IMR-90 (cell line): ENCODE results near the gene QDPR. TPM values are rescaled to one million over a fixed set of nuclear protein-coding genes. Genes with fewer than 3 reads are reported as not detected.

Experiments used
- ATAC-seq: fragments of 200-7000 bp; cut with Tn5 transposase; 2 replicates; pipeline ENCODE4 v1.9.1; 2020; ENCODE audit warnings: low read depth, mild to moderate bottlenecking, moderate library complexity
- BruUV-seq: library from RNA; stranded (reverse); fragments of 400-500 nt; replicated peaks from 2 replicates; lab custom pipeline; 2021; lab: Mats Ljungman, UMichigan
- CTCF ChIA-PET: fragments of 300-600 bp; formaldehyde crosslinking; extraction: SDS; loops from one replicate; lab custom pipeline; 2021; ENCODE audit warnings: antibody characterized with exemption; lab: Yijun Ruan, JAX
- POLR2A ChIA-PET: fragments of 300-600 bp; sonication (Branson Sonifier 250); formaldehyde crosslinking; loops from one replicate; lab custom pipeline; 2022; ENCODE audit warnings: antibody characterized with exemption; ENCODE audit not compliant: unreplicated experiment; lab: Charles Lee
- DNase-seq: peaks from one replicate; pipeline ENCODE4 v3.0.0; 2013
- H2AFZ ChIP-seq: replicated peaks from 2 replicates; pipeline ENCODE3; 2013; ENCODE audit warnings: low read length, mild to moderate bottlenecking; ENCODE audit not compliant: poor library complexity
- H2AK5ac ChIP-seq: 2 replicates; pipeline ENCODE4 v1.6.1; 2013; ENCODE audit warnings: low read depth, low read length, inconsistent platforms
- H2AK9ac ChIP-seq: replicated peaks from 2 replicates; pipeline ENCODE3; 2013; ENCODE audit warnings: mild to moderate bottlenecking, low read depth, low read length, moderate library complexity; ENCODE audit not compliant: poor library complexity
- H2BK120ac ChIP-seq: 2 replicates; pipeline ENCODE4 v1.6.1; 2013; ENCODE audit warnings: low read depth, low read length, inconsistent platforms
- H2BK15ac ChIP-seq: 3 replicates; pipeline ENCODE4 v1.6.1; 2013; ENCODE audit warnings: low read depth, low read length, inconsistent platforms
- H2BK20ac ChIP-seq: 2 replicates; pipeline ENCODE4 v1.6.1; 2013; ENCODE audit warnings: low read depth, mild to moderate bottlenecking, inconsistent platforms, low read length, moderate library complexity
- H2BK5ac ChIP-seq: 2 replicates; pipeline ENCODE4 v1.6.1; 2013; ENCODE audit warnings: mild to moderate bottlenecking, low read depth, low read length, inconsistent platforms; ENCODE audit not compliant: poor library complexity, severe bottlenecking
- H3K14ac ChIP-seq: replicated peaks from 2 replicates; pipeline ENCODE4 v1.6.1; 2013; ENCODE audit warnings: low read depth, low read length, inconsistent platforms
- H3K18ac ChIP-seq: 2 replicates; pipeline ENCODE4 v1.6.1; 2013; ENCODE audit warnings: low read depth, low read length, control low read depth
- H3K23ac ChIP-seq: 2 replicates; pipeline ENCODE4 v1.6.1; 2013; ENCODE audit warnings: low read depth, low read length, inconsistent platforms
- H3K27ac ChIP-seq: 2 replicates; pipeline ENCODE4 v1.5.1; 2013; ENCODE audit warnings: mild to moderate bottlenecking, control low read depth, low read length; ENCODE audit not compliant: insufficient read depth
- H3K27me3 ChIP-seq: 2 replicates; pipeline ENCODE4 v1.6.1; 2013; ENCODE audit warnings: low read length; ENCODE audit not compliant: control insufficient read depth, insufficient read depth
- H3K36me3 ChIP-seq: 2 replicates; pipeline ENCODE4 v1.6.1; 2013; ENCODE audit warnings: low read length, mixed read lengths; ENCODE audit not compliant: control insufficient read depth, insufficient read depth
- H3K4ac ChIP-seq: 2 replicates; pipeline ENCODE4 v1.6.1; 2013; ENCODE audit warnings: low read depth, low read length, inconsistent platforms
- H3K4me1 ChIP-seq: 2 replicates; pipeline ENCODE4 v1.6.1; 2013; ENCODE audit warnings: low read length, mixed read lengths; ENCODE audit not compliant: control insufficient read depth, insufficient read depth
- H3K4me2 ChIP-seq: 2 replicates; pipeline ENCODE4 v1.6.1; 2013; ENCODE audit warnings: low read depth, mild to moderate bottlenecking, control low read depth, low read length, moderate library complexity
- H3K4me3 ChIP-seq: 2 replicates; pipeline ENCODE4 v1.5.1; 2013; ENCODE audit warnings: low read depth, mild to moderate bottlenecking, control low read depth, low read length, moderate library complexity; ENCODE audit not compliant: insufficient read depth
- H3K56ac ChIP-seq: 2 replicates; pipeline ENCODE4 v1.6.1; 2013; ENCODE audit warnings: low read length, inconsistent platforms; ENCODE audit not compliant: insufficient read depth; ENCODE audit errors: extremely low read depth
- H3K79me1 ChIP-seq, 2 experiments: 2 replicates each; pipeline ENCODE4 v1.6.1; 2013; ENCODE audit warnings: low read length in 2 of 2, inconsistent platforms in 1 of 2, low read depth in 1 of 2
- H3K9ac ChIP-seq: 2 replicates; pipeline ENCODE4 v1.6.1; 2013; ENCODE audit warnings: low read depth, low read length, control low read depth
- H3K9me1 ChIP-seq: 2 replicates; pipeline ENCODE4 v1.6.1; 2013; ENCODE audit warnings: low read length, inconsistent platforms; ENCODE audit not compliant: insufficient read depth
- H3K9me3 ChIP-seq: 2 replicates; pipeline ENCODE4 v1.6.1; 2013; ENCODE audit warnings: low read length; ENCODE audit not compliant: control insufficient read depth, insufficient read depth
- H4K20me1 ChIP-seq: 2 replicates; pipeline ENCODE4 v1.6.1; 2013; ENCODE audit warnings: low read length, inconsistent platforms; ENCODE audit not compliant: insufficient read depth
- H4K5ac ChIP-seq: 2 replicates; pipeline ENCODE4 v1.6.1; 2013; ENCODE audit warnings: mild to moderate bottlenecking, low read depth, low read length, control low read depth
- H4K8ac ChIP-seq, 2 experiments: 2 replicates each; pipeline ENCODE4 v1.6.1; 2013; ENCODE audit warnings: low read depth in 2 of 2, low read length in 2 of 2, control low read depth in 1 of 2, inconsistent platforms in 1 of 2
- H4K91ac ChIP-seq: 2 replicates; pipeline ENCODE4 v1.6.1; 2013; ENCODE audit warnings: low read depth, low read length, inconsistent platforms; ENCODE audit not compliant: insufficient read depth
- BHLHE40 ChIP-seq: fragments of 150-350 bp; IDR thresholded peaks from 2 replicates; pipeline ENCODE4 v1.6.1; 2016; ENCODE audit warnings: mild to moderate bottlenecking, low read depth, low read length
- CEBPB ChIP-seq: IDR thresholded peaks from 2 replicates; pipeline ENCODE4 v1.6.1; 2012; ENCODE audit warnings: low read depth, low read length, improper control_type of control experiment
- CHD1 ChIP-seq: IDR thresholded peaks from 2 replicates; pipeline ENCODE4 v1.6.1; 2012; ENCODE audit warnings: low read depth, low read length, improper control_type of control experiment
- FOS ChIP-seq: fragments of 150-350 bp; IDR thresholded peaks from 2 replicates; pipeline ENCODE4 v1.6.1; 2016; ENCODE audit warnings: low read depth, low read length
- MAFK ChIP-seq: IDR thresholded peaks from 2 replicates; pipeline ENCODE4 v1.6.1; 2012; ENCODE audit warnings: low read depth, low read length, improper control_type of control experiment
- MAZ ChIP-seq: IDR thresholded peaks from 2 replicates; pipeline ENCODE4 v1.6.1; 2012; ENCODE audit warnings: low read depth, mild to moderate bottlenecking, low read length, improper control_type of control experiment, moderate library complexity, borderline replicate concordance
- MXI1 ChIP-seq: IDR thresholded peaks from 2 replicates; pipeline ENCODE4 v1.6.1; 2012; ENCODE audit warnings: low read depth, mild to moderate bottlenecking, low read length, moderate library complexity, borderline replicate concordance
- NFE2L2 ChIP-seq: fragments of 150-350 bp; IDR thresholded peaks from 2 replicates; pipeline ENCODE4 v1.6.1; 2016; ENCODE audit warnings: low read depth, mild to moderate bottlenecking, low read length
- POLR2A ChIP-seq: IDR thresholded peaks from 2 replicates; pipeline ENCODE4 v1.6.1; 2012; ENCODE audit warnings: mild to moderate bottlenecking, low read depth, low read length
- RAD21 ChIP-seq: IDR thresholded peaks from 2 replicates; pipeline ENCODE4 v1.6.1; 2012; ENCODE audit warnings: low read length, improper control_type of control experiment
- RCOR1 ChIP-seq: IDR thresholded peaks from 2 replicates; pipeline ENCODE4 v1.6.1; 2012; ENCODE audit warnings: mild to moderate bottlenecking, low read length, improper control_type of control experiment; ENCODE audit not compliant: insufficient replicate concordance
- SMC3 ChIP-seq: fragments of 150-350 bp; IDR thresholded peaks from 2 replicates; pipeline ENCODE4 v1.6.1; 2016; ENCODE audit warnings: low read depth, mild to moderate bottlenecking, antibody characterized with exemption, low read length, moderate library complexity
- USF2 ChIP-seq: fragments of 150-350 bp; IDR thresholded peaks from 2 replicates; pipeline ENCODE4 v1.6.1; 2017; ENCODE audit warnings: mild to moderate bottlenecking, antibody characterized with exemption, low read length, low read depth
- WGBS, 2 experiments: methylation state at CpG; one replicate each; pipeline versions ENCODE4 v1.1.5 to v1.1.7; 2013; ENCODE audit warnings: missing lambda C conversion rate in 2 of 2; ENCODE audit not compliant: insufficient read length in 1 of 2; ENCODE audit errors: extremely low coverage in 2 of 2; 5-methylcytosine and 5-hydroxymethylcytosine counted together
- dilution Hi-C: fragments of 300-500 bp; cut with HindIII; formaldehyde crosslinking; loops from one replicate; pipeline ENCODE4 v1.14.3; 2018; ENCODE audit warnings: low sequenced_read_pairs; ENCODE audit not compliant: unreplicated experiment
- in situ Hi-C: fragments of 300-500 bp; cut with MboI; formaldehyde crosslinking; loops from 3 replicates; pipeline ENCODE4 v1.14.3; 2019; ENCODE audit warnings: low sequenced_read_pairs, inconsistent platforms, mixed read lengths
- intact Hi-C: fragments of 100-400 bp; cut with micrococcal nuclease; formaldehyde crosslinking; loops from 2 replicates; pipeline ENCODE4 v1.10.0; 2022
- polyA plus RNA-seq, 3 experiments: library from polyadenylated mRNA; depleted of rRNA; stranded (reverse); fragments of >200 nt; gene quantifications; 2 replicates each; pipeline ENCODE4 v1.2.3, GENCODE V29; 2012; ENCODE audit warnings: low replicate concordance in 1 of 3
- total RNA-seq: library from RNA; depleted of rRNA; stranded (reverse); fragments of >200 nt; gene quantifications from 2 replicates; pipeline ENCODE4 v1.2.3, GENCODE V29; 2012

QDPR gene
- total and polyA plus RNA-seq, 2 of the 4 experiments (the other 2 are of a cell fraction) = 10.4 to 31.1 TPM

GRCh38 chr4:17523662-17524061 lies 11.8 kb upstream of the QDPR start:
- no peaks in the 10 kb centered on the region for H3K4me1 ChIP-seq
- H3K23ac ChIP-seq = no peak overlapping the region
- intact Hi-C loops (no loop called here), in situ Hi-C loops (no loop called here), dilution Hi-C loops (no loop called here)
- ChIA-PET CTCF (no interaction called here), POLR2A (no interaction called here)
- no peaks in the 10 kb centered on the region for H4K20me1 ChIP-seq
- no peaks in the 10 kb centered on the region for H3K36me3 ChIP-seq
- H2BK15ac ChIP-seq = no peak overlapping the region
- no CpG with 5 or more reads among the region's 2 CpGs for WGBS, 2 experiments
- no peak overlapping the region for H2AFZ ChIP-seq
- no peak overlapping the region for H2AK9ac ChIP-seq
- H3K9me1 ChIP-seq = no peaks in the 10 kb centered on the region
- H2AK5ac ChIP-seq = no peak overlapping the region
- BruUV-seq = no TSS peak
- no peak overlapping the region for H3K4me3 ChIP-seq
- TF ChIP-seq POLR2A (no peak), MAFK (no peak), USF2 (no peak), CHD1 (no peak), CEBPB (no peak), FOS (no peak), RCOR1 (no peak), NFE2L2 (no peak), RAD21 (no peak), MXI1 (no peak), MAZ (no peak), SMC3 (no peak), BHLHE40 (no peak)
- DNase-seq (no peak), ATAC-seq (no peak)
- no peak overlapping the region for H3K9ac ChIP-seq
- H3K27me3 ChIP-seq = peaks cover 11% of the 10 kb centered on the region
- no peak overlapping the region for H2BK20ac ChIP-seq
- H3K79me1 ChIP-seq = no peaks in the 10 kb centered on the region
- H3K4ac ChIP-seq = no peak overlapping the region
- H4K91ac ChIP-seq = no peak overlapping the region
- H3K14ac ChIP-seq = no peak overlapping the region
- H4K5ac ChIP-seq = no peak overlapping the region
- H3K4me2 ChIP-seq = no peak overlapping the region
- H3K56ac ChIP-seq = no peak overlapping the region
- no peak overlapping the region for H2BK120ac ChIP-seq
- H3K9me3 ChIP-seq = no peaks in the 10 kb centered on the region
- no peak overlapping the region for H3K18ac ChIP-seq
- H3K27ac ChIP-seq = no peak overlapping the region
- no peak overlapping the region for H2BK5ac ChIP-seq
- no peak overlapping the region for H4K8ac ChIP-seq
